ENCODE measurements around the gene LY6G6D.

Gene LY6G6D

DNA sequence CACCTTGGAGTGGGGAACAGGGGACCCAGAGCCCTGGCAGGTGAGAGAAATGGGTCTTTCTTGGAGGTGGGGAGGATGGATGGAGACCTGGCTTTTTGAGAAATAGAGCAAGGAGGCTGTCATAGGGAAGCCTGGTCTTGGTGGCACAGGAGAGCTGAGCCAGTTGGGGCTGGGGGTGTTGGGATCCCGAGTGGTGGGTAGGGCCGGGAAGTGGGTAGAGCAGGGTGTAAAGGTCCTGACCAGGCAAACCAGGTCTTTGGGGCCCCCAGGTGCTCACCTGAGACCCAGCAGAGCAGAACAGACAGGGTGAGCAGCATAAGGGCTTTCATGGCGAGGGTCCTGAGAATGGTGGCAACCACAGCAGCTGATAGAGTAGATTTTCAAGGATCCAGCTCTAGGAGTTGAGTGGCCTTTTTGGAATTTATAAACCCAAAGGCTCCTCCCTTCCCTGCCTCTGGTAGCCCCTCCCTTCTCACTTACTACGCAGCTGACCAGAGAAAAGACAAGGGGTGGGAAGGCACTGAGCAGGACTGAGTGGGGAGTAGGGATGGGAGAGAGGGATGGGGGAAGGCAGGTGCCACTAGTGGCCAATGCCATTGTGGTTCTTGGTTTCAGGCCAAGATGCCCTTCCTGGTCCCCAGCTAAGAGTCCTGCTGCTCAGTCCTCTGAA lies 6.3 kb downstream of the LY6G6D start, which contains the start of gene LY6G6C:
LY6G6C (minus strand) TSS at position 396 of the 670 bp plus-strand sequence; CDS start at position 329, 67 bp downstream.
- DNase-seq = no peak

DNA sequence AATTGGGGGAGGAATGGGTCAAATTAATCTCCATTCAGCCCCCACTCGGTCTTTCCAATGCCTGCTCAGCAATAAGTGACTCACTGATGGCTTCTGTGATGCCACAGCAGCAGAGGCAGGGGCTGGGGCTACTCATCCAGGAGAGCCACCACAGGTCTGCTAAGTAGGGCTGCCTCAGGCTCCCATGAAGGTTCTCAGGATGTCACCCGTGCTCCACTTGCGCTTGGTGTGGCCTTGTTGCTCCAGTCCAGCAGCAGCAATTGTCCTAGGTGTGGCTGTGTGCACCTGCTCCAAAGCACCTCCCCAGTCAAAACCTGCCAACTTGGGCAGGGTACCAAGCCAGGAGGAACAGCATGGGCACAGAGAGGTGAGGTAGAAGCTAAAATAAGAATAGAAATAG lies 7.0 kb downstream of the LY6G6D start:
- no peak for DNase-seq

DNA sequence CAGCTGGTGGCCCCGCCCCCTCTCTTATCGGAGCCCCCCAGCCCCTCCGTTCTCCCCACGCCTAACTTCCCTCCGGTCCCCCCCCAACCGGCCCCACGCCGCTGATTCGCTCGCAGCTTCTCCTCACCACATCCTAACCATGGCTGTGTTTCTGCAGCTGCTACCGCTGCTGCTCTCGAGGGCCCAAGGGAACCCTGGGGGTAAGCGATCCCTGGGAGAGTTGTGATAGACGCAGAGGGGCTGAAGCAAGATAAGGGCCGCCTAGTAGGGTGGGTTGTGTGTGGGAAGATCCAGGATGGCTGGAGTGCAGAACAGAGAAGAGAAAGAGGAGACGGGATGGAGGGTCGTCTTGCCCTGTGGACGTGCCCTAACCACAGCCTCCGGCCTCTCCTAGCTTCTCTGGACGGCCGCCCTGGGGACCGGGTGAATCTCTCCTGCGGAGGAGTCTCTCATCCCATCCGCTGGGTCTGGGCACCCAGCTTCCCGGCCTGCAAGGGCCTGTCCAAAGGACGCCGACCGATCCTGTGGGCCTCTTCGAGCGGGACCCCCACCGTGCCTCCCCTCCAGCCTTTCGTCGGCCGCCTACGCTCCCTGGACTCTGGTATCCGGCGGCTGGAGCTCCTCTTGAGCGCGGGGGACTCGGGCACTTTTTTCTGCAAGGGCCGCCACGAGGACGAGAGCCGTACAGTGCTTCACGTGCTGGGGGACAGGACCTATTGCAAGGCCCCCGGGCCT lies 8.3 kb downstream of the LY6G6D start, which contains the start of gene MPIG6B:
MPIG6B (plus strand) TSS at position 129 of the 735 bp plus-strand sequence; CDS start at position 140, 11 bp downstream.
- no peak for DNase-seq

DNA sequence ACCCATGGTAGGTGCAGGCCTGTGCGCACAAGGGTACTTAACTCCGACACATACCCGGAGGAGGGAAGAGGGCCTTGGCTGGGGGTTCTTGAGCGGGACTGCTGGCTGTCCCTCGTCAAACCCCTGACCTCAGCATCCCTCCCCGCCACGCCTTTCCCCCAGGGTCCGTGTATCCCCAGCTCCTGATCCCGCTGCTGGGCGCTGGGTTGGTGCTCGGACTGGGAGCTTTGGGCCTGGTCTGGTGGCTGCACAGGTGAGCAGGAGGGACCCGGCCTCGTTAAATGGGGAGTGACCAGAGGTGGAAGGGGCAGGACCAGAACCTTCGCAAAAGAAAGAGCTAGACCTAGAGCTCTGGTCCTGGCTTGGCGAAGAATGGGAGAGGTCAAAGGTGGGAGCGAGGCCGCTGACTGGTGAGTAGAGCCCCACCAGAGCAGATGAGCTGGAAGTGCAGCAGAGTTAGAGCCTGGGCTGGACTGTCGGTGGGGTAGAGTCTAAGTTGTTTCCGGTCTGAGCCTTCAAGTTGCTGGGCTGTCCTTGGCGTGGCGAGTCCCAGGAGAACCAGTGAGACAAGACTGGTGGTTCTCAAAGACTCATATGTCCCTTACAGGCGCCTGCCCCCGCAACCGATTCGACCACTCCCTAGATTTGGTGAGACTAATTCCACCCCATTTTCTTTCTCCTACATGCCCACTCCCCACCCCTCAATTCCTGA lies 9.0 kb downstream of the LY6G6D start:
- no peak for DNase-seq

DNA sequence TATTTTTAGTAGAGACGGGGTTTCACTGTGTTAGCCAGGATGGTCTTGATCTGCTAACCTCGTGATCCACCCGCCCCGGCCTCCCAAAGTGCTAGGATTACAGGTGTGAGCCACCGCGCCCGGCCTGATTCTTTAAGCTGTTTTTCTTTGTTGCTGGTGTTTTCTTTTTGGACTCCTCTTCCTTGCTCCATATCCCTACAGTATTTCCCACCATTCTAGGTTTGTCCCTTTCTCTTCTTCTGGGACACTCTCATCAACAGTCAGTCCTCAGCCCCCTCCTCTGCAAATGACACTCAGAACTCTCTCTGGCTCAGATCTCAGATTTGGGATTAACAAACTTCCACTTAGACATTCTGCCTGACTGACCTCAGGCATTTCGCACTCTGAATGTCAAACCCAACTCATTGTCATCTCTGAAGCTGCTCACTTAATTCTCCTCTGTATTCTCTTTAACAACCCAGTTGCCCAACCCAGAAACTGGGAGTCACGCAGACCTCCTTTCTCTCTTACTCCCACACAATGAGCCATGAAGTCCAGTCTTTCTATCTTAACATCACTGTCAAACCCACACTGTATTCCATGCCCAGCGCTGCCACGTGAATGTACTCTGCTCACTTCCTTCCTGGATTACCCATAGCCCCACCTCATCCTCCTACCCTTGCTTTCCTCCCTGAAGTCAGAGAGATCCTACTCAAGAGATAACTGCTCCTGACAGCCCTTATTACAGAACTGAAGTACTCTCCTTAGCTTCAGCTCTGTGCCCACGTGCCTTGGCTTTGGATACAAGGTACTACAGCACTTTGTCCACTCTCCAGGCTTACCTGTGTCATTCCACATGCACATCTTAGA lies 10.6 kb downstream of the LY6G6D start:
- no peak for DNase-seq

DNA sequence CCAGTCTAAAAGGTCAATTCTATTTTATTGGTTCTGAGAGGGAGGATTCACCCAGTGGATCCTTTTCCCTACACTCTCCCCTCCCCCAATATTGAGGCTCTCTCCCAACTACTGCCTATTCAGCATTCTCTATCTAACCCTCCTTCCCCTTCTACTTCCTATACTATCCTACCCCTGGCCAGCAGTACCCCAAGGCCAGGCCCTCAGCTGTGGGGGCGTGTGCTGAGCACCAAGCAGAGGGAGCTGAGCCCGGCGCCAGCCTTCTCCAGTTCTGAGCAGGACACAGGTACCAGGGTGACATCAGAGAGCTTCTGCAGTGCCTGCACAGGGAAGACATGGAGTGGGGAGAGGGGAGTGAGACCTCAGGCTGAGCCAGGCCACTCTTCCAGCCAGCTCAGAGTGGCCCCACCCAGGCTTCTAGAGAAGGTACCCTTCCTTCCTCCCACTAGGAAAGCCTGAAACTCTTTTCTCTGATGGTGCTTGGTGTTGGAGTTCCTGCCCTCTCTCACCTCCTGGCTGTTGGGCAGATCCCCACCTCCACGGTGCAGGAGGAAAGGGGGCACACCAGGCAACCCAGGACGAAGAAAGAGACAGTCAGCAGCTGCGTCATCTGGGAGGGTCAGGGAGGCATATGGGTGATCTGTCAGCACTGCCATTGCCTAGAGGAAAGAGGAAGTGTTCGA lies 12.0 kb downstream of the LY6G6D start:
- peak; percentile 44 for DNase-seq

DNA sequence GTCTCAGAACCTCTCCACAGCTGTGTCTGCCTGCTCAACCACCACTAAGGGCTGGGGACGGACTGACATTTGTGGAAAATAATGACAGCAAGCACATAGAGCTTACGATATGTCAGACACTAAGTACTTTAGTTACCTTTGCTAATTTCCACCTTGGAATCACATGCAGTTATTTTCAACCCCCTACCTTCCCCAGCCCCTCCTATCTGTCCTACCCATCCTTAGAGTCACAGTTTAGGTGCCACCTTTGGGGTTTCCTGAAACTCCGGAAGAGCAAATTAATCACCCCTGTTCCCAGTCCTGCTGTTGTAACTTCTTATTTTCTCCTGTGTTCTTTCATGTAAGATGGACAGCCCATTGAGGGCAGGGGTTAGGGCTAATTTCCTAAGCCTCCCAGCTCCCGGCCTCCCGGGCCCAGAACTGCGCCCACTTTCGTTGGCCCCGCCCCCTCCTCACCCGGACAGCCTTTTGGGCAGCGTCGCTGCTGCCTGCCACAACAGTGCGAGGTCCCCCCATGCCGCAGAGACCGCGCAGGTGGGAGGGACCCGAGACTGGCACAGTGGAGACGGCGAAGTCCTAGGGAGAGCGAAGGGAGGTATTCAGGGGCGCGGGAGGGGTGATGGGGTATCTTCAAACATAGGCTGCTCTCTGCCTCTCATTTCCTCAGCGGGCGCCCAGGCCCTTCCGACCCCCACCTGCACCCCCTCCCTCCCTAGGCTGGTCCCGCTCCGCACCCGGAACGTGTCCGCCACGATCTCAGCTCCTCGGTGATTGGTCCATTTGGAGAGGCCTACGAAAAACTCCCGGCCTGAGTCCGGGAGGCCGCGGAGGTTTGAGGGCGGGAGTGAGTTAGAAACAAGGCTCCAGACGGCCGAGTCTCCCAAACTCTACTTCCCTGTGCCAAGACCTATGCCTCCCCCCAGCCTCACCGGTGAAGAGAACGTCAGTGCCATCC lies 12.8 kb downstream of the LY6G6D start:
- no peak for DNase-seq

DNA sequence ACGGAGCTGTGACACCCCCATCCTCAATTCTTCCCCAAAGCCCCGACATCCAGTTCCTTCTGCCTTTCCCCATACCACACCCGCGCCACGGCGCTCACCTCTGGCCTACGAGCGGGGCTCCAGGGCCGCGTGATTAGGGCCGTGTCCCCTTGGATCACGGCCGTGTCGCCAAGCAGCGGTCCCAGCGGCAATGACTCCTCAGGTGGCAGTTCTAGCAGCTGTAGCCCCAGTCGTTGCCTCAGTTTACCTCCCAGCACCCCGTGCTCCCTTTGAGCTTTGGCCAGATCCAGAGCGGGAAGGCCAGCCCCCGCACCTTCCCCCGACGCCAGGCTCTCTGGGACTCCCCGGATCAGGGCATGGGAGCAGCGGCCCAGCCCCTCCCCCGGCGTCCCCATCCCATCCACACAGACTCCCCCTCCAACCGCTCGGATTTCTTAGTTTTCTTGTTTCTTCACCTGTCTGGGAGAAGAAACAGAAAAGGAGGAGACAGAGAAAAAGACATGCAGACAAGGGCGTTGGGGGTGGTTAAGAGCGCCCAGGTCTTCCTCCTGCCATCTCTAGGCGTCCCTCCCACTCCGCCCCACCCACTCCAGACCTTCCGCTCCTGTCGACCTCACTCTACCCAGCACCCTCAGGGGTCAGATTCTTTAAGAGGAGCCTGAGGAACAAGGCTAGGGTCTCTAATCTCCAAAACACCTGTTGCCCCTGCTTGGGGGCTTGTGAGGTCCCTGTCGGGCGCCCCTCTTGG lies 13.8 kb downstream of the LY6G6D start, which contains the start of gene DDAH2:
DDAH2 (minus strand) TSS at position 533 of the 748 bp plus-strand sequence; CDS start at position 395, 138 bp downstream.
- no peak for DNase-seq

DNA sequence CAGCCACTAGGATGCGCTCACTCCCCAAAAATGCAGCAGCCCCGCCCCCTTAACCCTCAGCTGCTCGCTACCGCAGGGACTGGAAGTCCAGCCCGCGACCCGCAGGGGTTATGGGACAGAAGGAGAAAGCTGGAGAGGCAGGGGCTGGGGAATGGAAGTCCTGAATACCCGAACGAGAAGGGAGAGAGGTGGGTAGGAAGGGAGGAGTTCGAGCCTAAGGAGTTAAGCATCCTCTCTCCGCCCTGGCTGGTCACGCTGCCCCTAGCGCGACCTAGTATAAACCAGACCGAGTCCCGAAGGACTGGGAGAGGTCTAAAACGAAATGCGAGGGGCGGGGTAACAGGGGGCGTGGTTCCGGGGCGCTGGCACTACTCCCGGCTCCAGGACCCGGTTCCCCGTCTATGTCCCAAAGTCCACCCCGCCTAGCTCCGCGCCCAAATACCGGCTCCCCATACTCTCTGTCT lies 14.4 kb downstream of the LY6G6D start:
- no peak for DNase-seq

DNA sequence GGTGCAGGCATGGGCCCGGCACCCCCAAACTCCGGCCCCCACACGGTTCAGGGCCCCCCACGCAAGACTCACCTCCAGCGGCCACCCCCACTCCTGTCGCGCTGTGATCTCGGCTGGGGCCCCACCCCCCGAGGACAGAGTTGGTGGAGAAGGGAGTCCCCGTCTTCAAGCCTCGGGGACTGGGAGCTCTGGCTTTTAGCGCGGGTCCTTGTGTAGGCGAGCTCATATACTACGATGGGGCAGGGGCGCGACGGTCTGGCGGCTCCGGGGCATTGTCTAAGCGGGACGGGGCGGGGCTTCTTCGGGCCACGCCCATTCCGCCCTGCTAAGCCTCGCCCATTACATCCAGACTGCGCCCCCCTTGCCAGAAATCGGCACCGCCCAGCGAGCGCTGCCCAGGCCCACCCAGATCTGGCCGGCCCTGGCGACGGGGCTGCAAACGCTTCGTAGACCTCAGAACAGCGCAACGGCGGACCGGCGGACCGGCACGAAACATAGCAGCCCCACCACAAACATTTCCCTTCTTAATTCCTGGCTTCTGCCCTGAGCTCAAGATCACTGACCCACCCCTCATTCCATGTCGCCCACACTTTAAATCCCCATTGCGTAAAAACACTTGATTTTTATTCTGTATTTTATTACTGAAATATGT lies 15.0 kb downstream of the LY6G6D start:
- DNase-seq = no peak

DNA sequence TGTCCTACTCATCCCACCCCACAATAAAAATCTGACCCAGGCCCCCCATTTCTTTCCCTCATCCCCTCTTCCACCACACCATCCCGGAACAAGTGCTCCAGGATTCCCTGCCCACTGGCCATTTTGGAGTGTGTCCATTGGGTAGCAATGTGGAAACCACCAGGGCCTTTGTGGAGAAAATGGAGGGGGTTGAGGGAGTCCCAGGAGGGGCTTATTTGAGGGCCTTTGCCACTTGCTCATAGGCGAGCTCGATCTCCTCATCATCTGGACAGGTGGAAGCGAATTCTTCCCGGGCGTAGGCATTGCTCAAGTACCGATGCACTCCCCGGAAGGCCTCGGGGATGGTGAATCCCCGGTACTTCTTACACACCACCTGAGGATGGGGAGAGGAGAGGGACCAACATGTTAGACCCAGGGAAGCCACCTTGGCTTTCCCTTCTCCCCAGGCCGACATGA lies 15.5 kb downstream of the LY6G6D start:
- no peak for DNase-seq

DNA sequence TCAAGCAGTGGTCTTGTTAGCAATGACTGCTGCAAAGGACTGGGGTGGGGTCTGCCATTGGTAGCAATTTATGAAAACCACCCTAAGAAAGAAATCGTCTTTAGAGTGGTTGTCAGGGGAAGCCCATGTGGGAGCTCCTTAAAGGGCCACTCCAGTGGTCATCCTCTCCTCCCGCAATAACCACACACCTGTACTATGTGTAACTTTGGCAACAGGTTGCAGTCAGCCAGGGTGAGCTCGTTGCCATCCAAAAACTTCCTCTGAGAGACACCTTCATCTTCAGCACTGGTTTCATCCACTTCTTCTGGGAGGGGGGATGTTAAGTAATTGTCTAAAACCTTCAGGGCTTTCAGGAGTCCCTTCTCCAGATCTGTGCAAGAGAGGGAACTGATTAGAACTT lies 16.9 kb downstream of the LY6G6D start:
- no peak for DNase-seq

DNA sequence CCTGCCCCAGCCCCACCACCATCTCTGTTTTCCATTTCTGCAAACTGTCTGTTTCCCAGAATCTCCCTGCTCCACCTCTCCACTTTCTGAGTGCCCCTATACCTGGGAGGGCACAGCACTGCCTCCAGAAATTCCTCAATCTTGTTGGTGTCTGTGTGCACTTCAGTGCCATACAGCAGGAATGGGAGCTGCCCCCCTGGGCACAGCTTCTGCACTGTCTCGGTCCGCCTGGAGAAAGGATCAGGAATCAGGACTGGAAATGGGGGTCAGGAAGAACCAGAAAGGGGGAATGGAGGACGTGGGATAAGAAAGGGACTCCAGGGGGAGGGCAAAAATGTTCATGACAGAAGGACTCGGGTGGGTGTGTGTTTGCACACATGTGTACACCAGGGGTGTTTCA lies 18.6 kb downstream of the LY6G6D start:
- DNase-seq = no peak

DNA sequence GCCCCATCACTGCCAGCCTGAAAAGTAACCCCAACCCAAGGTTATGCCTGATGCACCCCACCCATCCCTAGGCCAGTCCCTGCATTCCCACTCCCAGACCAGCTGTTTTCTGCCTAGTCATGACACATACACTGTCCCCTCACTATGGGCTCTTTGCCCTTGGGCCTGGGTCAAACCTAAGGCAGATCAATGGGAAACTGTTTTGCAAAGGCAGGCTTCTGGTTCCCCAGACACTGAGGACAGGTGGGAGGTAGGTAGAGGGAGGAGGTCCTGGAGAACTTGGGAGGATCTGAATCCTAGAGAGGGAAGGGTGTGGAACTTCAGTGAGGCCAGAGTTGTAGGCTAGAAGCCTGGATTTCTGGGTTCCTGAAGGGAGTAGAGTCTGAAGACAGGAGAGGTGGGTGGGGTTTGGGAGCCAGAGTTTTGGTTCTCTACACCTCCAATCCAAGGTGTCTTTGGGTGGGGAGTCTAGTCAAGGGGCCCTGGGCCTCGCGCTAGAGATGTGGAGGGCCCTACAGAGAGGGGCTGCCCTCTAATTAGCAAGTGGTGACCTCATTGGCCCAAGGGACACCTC lies 19.2 kb downstream of the LY6G6D start:
- DNase-seq = no peak

DNA sequence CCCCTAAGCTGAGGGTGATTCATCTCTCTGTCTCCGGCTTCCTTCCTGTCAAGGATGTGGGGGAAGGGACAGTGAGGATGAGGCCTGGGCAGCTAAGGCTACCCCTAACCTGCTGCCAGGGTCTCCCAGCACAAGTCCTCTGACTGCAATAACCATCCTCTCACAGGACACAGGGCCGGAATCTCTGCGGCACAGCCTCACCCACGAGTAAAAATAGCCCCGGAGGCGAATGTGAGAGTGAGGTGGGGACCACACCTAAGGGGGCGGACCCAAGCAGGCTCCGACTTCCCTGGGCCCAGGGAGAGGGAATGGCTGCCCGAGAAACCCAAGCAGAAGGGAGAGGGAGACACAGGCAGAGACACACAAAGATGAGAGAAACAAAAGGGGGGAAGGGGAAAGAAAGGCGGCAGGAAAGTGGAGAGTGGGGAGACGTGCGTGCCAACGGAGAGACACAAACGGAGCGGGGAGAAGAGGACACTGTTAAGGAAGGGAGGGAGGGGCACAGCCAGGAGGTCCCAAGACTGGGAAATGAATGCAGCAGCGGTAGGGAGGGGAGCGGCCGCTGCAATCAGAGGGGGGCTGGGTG lies 19.8 kb downstream of the LY6G6D start:
- DNase-seq = no peak

DNA sequence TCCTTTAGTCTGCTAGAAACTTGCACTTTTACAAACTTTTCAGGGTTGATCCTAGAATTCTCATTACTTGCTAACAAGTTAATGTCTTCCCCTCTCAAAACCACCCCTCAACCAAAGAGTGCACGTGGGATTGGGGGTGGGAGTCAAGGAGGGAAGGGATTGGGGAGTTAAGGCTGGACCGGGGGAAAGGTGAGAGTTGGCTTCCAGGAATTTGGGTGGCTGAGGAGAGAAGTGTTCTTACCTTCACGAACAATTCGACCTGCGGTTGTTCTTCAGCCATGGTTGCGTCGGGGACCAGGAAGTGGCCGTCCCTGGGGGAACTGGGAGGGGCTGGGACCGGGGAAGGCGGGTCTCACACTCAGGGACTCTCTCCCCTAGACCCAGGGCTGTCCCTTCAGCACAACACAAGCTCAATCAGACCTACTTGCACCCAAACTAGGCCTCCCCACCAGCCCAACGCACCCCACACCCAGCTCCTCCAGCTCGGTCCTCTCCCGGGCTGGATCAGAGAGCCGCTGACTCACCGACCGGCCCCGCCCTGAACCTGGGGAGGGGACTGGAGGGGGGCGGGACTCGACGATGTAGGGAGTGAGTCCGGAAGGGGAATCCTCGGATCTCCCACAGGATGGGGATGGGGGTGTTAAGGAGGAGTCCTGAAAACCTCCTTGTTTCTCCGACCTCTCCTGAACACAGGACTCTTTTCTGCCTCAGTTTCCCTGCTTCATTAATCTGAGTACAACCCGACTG lies 21.0 kb downstream of the LY6G6D start, which contains the start of gene CLIC1:
CLIC1 (minus strand) TSS at position 510 of the 747 bp plus-strand sequence; CDS start at position 280, 230 bp downstream.
- DNase-seq = peak; percentile 42

DNA sequence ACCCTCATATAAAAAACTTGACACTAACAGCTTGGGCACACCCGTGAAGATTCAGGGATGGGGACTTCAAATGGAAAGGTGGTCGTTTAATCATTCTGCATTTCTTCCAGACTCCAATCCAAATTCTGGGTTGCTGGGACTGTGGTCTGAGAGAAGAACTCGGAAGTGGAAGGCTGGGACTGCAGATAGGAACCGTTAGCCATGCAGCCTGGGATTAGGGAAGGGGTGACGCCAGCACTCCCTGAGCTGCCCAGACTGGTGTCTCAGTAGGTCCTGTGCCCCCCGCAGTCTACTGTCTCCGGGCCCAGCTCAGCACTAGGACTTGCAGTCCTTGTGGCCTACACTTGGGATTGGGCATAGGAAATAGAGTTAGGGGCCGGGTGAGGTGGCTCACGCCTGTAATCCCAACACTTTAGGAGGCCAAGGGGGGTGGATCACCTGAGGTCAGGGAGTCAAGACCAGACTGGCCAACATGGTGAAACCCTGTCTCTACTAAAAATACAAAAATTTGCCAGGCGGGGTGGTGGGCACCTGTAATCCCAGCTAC lies 21.7 kb downstream of the LY6G6D start:
- DNase-seq = no peak

Data from SIG-M5 (cell line).